Measurements from ENCODE around the gene OR5M10.
"Not testable (repeated sequence)": the region's sequence is repeated elsewhere in the genome, so short reads cannot be mapped to it uniquely, and the experiment has no call there.

Gene OR5M10

GRCh38 chr11:56577621-56578020 is at the start of gene OR5M10:
Gene OR5M10 (minus strand): TSS chr11:56577721. CDS start chr11:56577721, 0 bp downstream.
- H3K4me3 ChIP-seq (ENCODE audit: low read depth, low read length), result no peak within 1 kb of the TSS

DNA sequence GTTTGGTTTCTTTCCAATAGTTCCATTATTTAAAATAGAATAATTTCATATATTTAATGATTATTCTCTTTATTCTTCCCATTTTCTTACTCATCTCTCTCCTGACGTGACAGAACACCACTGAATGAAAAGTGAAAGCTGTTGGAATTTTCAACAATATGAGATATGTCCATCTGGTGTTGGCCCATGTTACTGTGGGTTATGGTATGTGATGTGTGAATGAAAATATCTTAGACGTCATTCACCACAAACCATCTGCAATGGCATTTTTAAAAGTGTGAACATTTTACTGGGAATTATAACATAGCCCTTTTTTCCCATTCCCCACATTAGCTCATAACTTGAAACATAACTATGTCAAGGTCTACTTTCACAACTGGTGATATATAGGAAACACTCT is 48.4 kb upstream of the OR5M10 start:
- H3K4me3 ChIP-seq (ENCODE audit: low read depth, low read length), result no peak overlapping the region

- H3K4me3 ChIP-seq (ENCODE audit: low read depth, low read length), result no peak overlapping the region
These were observed 47.2 kb upstream of the OR5M10 start for GRCh38 chr11:56624661-56625110.

- no peak overlapping the region for H3K4me3 ChIP-seq (ENCODE audit: low read depth, low read length)
These were observed 33.7 kb upstream of the OR5M10 start for GRCh38 chr11:56611174-56611573.

DNA sequence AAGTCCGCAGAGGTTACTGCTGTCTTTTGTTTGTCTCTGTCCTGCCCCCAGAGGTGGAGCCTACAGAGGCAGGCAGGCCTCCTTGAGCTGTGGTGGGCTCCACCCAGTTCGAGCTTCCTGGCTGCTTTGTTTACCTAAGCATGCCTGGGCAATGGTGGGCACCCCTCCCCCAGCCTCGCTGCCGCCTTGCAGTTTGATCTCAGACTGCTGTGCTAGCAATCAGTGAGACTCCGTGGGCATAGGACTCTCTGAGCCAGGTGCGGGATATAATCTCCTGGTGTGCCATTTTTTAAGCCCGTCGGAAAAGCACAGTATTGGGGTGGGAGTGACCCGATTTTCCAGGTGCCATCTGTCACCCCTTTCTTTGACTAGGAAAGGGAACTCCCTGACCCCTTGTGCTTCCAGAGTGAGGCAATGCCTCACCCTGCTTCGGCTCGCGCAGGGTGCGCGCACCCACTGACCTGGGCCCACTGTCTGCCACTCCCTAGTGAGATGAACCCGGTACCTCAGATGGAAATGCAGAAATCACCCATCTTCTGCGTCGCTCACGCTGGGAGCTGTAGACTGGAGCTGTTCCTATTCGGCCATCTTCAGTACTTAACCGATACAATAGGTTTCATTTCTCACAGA is 14.7 kb upstream of the OR5M10 start:
- not testable (repeated sequence) for H3K4me3 ChIP-seq (ENCODE audit: low read depth, low read length)

DNA sequence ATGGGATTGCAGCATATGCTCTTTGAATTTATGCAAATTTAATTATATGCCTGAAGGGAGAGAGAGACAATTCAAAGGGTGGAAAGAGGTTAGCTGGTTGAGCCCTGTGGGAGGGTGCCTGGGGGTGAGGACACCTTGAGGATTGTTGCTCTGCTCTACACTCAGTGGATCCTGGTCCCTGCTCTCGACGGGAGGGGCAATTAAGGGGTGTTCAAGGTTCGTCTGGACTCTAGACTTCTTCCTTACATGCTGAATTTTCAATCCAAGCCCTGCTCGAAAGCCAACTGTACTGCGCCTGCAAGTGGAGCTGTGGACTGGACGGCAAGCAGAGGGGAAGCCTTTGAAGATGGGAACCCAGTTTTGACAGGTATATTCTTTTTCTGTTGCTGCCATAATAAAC is 18.9 kb downstream of the OR5M10 start:
- H3K4me3 ChIP-seq (ENCODE audit: low read depth, low read length), result no peak overlapping the region

DNA sequence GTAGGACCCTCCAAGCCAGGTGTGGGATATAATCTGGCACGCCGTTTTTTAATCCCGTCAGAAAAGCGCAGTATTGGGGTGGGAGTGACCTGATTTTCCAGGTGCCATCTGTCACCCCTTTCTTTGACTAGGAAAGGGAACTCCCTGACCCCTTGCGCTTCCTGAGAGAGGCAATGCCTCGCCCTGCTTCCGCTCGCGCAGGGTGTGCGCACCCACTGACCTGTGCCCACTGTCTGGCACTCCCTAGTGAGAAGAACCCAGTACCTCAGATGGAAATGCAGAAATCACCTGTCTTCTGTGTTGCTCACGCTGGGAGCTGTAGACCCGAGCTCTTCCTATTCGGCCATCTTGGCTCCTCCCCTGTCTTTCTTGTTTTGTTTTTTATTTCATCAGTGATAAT is 22.8 kb downstream of the OR5M10 start:
- not testable (repeated sequence) for H3K4me3 ChIP-seq (ENCODE audit: low read depth, low read length)

GRCh38 chr11:56545531-56545930 is 32.0 kb downstream of the OR5M10 start:
- no peak overlapping the region for H3K4me3 ChIP-seq (ENCODE audit: low read depth, low read length)

DNA sequence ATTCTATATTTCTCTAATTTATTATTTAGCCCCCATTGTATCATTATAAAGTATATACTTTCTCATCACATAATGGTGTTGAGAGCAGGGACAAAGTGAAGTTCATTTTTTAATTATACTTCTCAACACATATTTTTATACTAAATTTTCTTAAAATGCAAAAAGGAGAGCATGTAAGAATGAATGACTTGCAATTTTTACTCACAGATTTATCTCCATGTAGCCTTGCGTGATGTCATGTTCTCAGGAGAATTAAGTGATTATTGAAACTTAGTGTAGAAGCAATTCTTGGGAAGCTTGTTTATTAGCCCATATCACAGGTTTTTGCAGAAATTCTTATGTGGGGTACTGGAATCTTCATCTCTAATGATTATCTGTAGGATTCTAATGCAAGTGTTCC is 33.8 kb downstream of the OR5M10 start:
- no peak overlapping the region for H3K4me3 ChIP-seq (ENCODE audit: low read depth, low read length)

- no peak within 1 kb of the TSS for H3K4me3 ChIP-seq (ENCODE audit: low read depth, low read length)
These were observed 34.4 kb downstream of the OR5M10 start, which contains the start of gene OR5M11 for GRCh38 chr11:56543157-56543556. Gene OR5M11 (minus strand): TSS chr11:56543257. CDS start chr11:56543257, 0 bp downstream.

DNA sequence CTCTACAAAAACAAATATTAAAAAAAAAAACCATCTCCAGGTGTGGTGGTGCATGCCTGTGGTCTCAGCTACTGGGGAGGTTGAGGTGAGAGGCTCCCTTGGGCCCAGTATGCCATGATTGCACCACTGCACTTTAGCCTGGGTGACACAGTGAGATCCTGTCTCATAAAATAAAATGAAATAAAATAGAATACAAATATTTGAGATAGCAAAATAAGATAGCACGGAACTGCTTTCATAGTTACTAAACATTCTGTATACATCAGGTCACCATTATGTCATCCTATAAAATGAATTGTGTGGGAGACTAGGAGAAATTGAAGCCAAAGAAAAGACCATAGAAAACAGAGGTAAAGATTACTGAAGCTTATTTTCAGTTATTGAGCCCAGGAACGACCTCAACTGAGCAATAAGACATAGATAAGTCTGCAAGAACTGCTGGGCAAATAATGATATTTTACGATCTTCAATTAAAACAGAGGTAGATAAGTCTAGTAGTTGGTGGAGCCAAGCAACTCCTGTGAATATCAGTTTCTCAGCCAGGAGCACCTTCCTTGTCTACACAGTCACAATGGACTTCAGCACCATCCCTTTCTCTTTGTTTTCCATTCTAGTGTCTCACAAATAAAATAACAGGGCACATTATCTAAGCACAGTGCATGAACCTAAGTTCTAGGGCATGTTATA is 44.3 kb downstream of the OR5M10 start:
- no peak overlapping the region for H3K4me3 ChIP-seq (ENCODE audit: low read depth, low read length)

- H3K4me3 ChIP-seq (ENCODE audit: low read depth, low read length), result no peak overlapping the region
These were observed 45.7 kb downstream of the OR5M10 start for GRCh38 chr11:56531856-56532255.
